ENCODE data around the gene CGAS. TPM values are rescaled to one million over a fixed set of nuclear protein-coding genes. Genes with fewer than 3 reads are reported as not detected.

CGAS gene
- total RNA-seq (2021; ENCODE audit: unreplicated experiment) (38.4 TPM), Bru-seq, nascent RNA (percentile 87 among the genes with signal in this experiment), BruChase-seq, experiment 1, labeled RNA remaining after a 2-hour chase (percentile 89 among the genes with signal in this experiment), BruChase-seq, experiment 2, labeled RNA remaining after a 6-hour chase (percentile 76 among the genes with signal in this experiment)
- 13.0 TPM for polyA plus RNA-seq (2012; ENCODE audit: insufficient read length)
- long read RNA-seq, transcript CGAS-201 (5 exons, 3,182 nt): major isoform, 53 of 78 reads
- long read RNA-seq, partial matches to known transcripts: 10 of 78 reads
- long read RNA-seq, other reads (novel, unspliced or antisense): 15 of 78 reads

- DNase-seq (ENCODE audit: low read depth, low spot score) (peak; percentile 46), ATAC-seq (peak; percentile 92)
- Histone ChIP-seq H3K27ac (ENCODE audit: low read length) (peak within 1 kb of the TSS; percentile 99), H3K36me3 (ENCODE audit: control insufficient read depth, insufficient read depth, low read length) (0 out of 2 replicates have a peak, but pooled peaks cover 2% of the 10 kb centered on the region), H3K4me3 (ENCODE audit: low read depth in 2 of 2, low read length in 2 of 2) (peak within 1 kb of the TSS; percentile 76 to 95), H3K9me3 (ENCODE audit: control insufficient read depth, insufficient read depth, low read depth, low read length) (no peaks in the 10 kb centered on the region), H3K4me1 (ENCODE audit: control insufficient read depth, insufficient read depth, low read length) (peaks cover 4% of the 10 kb centered on the region; the same call in 1 of the 2 replicates), H3K27me3 (ENCODE audit: control insufficient read depth, insufficient read depth, low read length) (no peaks in the 10 kb centered on the region)
- BruUV-seq (replicated peaks): TSS peak; percentile 77
- intact Hi-C loops (cut with micrococcal nuclease; ENCODE audit: unreplicated experiment): no loop called here
- ChIA-PET POLR2A (interaction anchor here (0.6 to 2.5 kb wide), 4 partner anchors 10 to 91 kb away, joined by 3 to 12 read pairs (median 6); partner anchors contain the start of gene MTO1), CTCF (no interaction called here)
- TF ChIP-seq REST (IDR thresholded peaks at IDR 0.05; ENCODE audit: insufficient read depth in 1 of 2, low read depth in 2 of 2, low read length in 1 of 2) (peak in 1 of 2 experiments; percentile 36; a peak in 1 of 4 replicates), CTCF (IDR thresholded peaks at IDR 0.05) (no peak), POLR2AphosphoS5 (IDR thresholded peaks at IDR 0.05; ENCODE audit: low read depth, low read length) (peak; percentile 94), SIN3A (IDR thresholded peaks at IDR 0.05; ENCODE audit: borderline replicate concordance, insufficient read depth, low read depth, low read length) (0 out of 2 replicates have a peak, but pooled peaks have one; percentile 61)
- in situ Hi-C loops (cut with HindIII; ENCODE audit: low pct_unique_long_range_greater_than_20kb, low sequenced_read_pairs): no loop called here
Measured at GRCh38 chr6:73452107-73452461, at the start of gene CGAS. Gene CGAS, minus strand, starts transcription at chr6:73452297. Its CDS starts 116 bp downstream, at chr6:73452181.

GRCh38 chr6:73497915-73498314 is 45.8 kb upstream of the CGAS start:
- H3K9me3 ChIP-seq (ENCODE audit: control insufficient read depth, insufficient read depth, low read depth, low read length): no peaks in the 10 kb centered on the region
- peaks cover 32% of the 10 kb centered on the region for H3K36me3 ChIP-seq (ENCODE audit: control insufficient read depth, insufficient read depth, low read length)
- no peaks in the 10 kb centered on the region for H3K4me1 ChIP-seq (ENCODE audit: control insufficient read depth, insufficient read depth, low read length)
- CTCF ChIA-PET: no interaction called here
- ATAC-seq (no peak), DNase-seq (ENCODE audit: low read depth, low spot score) (no peak)
- in situ Hi-C loops (cut with HindIII; ENCODE audit: low pct_unique_long_range_greater_than_20kb, low sequenced_read_pairs) (loop anchor here (25.0 kb wide), 1 partner anchor 114 kb away; no protein-coding TSS in a partner anchor), intact Hi-C loops (cut with micrococcal nuclease; ENCODE audit: unreplicated experiment) (no loop called here)
- no peaks in the 10 kb centered on the region for H3K27me3 ChIP-seq (ENCODE audit: control insufficient read depth, insufficient read depth, low read length)
- H3K4me3 ChIP-seq (ENCODE audit: low read depth in 2 of 2, low read length in 2 of 2): no peak overlapping the region
- no peak overlapping the region for H3K27ac ChIP-seq (ENCODE audit: low read length)
- no TSS peak for BruUV-seq (replicated peaks)
- TF ChIP-seq POLR2AphosphoS5 (IDR thresholded peaks at IDR 0.05; ENCODE audit: low read depth, low read length) (no peak), REST (IDR thresholded peaks at IDR 0.05; ENCODE audit: insufficient read depth in 1 of 2, low read depth in 2 of 2, low read length in 1 of 2) (no peak), CTCF (IDR thresholded peaks at IDR 0.05) (no peak), SIN3A (IDR thresholded peaks at IDR 0.05; ENCODE audit: borderline replicate concordance, insufficient read depth, low read depth, low read length) (no peak), TCF7L2 (IDR thresholded peaks at IDR 0.05; ENCODE audit: low read depth, low read length) (no peak)
- POLR2A ChIA-PET: interaction anchor here (0.9 kb wide), 1 partner anchor 119 kb away, joined by 3 read pairs; no protein-coding TSS in a partner anchor
